ENCODE measurements around the gene FAM222B. TPM values are rescaled to one million over a fixed set of nuclear protein-coding genes. Genes with fewer than 3 reads are reported as not detected.

Gene FAM222B
- total RNA-seq, 3 donors from 2014 or later, result 9.7 to 12.0 (median 10.5) TPM

DNA sequence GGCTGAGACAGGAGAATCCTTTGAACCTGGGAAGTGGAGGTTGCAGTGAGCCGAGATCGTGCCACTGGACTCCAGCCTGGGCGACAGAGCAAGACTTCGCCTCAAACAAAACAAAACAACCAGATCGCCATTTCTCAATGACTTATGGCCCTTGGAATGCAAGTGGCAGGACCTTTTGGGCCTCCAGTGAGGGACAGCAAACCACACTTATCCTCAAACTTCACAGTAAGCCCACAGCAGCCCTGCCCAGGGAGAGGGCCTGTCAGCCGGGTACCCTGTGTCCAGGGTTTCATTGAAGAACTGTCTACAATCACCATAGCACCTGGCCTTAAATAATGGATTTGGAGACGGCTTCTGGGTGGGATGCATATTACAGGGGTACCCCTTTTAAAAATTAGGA is 87.1 kb downstream of the FAM222B start:
- no peaks in the 10 kb centered on the region for H3K36me3 ChIP-seq
- no peaks in the 10 kb centered on the region for H3K9me3 ChIP-seq
- intact Hi-C loops (cut with DNase I; ENCODE audit: low total_unique reads), result no loop called here
- DNase-seq (ENCODE audit: low spot score in 2 of 2), result no peak
- TF ChIP-seq, protein P1, sequence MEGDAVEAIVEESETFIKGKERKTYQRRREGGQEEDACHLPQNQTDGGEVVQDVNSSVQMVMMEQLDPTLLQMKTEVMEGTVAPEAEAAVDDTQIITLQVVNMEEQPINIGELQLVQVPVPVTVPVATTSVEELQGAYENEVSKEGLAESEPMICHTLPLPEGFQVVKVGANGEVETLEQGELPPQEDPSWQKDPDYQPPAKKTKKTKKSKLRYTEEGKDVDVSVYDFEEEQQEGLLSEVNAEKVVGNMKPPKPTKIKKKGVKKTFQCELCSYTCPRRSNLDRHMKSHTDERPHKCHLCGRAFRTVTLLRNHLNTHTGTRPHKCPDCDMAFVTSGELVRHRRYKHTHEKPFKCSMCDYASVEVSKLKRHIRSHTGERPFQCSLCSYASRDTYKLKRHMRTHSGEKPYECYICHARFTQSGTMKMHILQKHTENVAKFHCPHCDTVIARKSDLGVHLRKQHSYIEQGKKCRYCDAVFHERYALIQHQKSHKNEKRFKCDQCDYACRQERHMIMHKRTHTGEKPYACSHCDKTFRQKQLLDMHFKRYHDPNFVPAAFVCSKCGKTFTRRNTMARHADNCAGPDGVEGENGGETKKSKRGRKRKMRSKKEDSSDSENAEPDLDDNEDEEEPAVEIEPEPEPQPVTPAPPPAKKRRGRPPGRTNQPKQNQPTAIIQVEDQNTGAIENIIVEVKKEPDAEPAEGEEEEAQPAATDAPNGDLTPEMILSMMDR (IDR thresholded peaks at IDR 0.05), result no peak
- TF ChIP-seq POLR2AphosphoS5 (IDR thresholded peaks at IDR 0.05) (no peak), POLR2A (IDR thresholded peaks at IDR 0.05) (no peak)
- H3K27me3 ChIP-seq, result no peaks in the 10 kb centered on the region
- no peak overlapping the region for H3K4me3 ChIP-seq
- H3K27ac ChIP-seq, result no peak overlapping the region
- peaks cover 0 to 3% of the 10 kb centered on the region in 2 donors for H3K4me1 ChIP-seq

DNA sequence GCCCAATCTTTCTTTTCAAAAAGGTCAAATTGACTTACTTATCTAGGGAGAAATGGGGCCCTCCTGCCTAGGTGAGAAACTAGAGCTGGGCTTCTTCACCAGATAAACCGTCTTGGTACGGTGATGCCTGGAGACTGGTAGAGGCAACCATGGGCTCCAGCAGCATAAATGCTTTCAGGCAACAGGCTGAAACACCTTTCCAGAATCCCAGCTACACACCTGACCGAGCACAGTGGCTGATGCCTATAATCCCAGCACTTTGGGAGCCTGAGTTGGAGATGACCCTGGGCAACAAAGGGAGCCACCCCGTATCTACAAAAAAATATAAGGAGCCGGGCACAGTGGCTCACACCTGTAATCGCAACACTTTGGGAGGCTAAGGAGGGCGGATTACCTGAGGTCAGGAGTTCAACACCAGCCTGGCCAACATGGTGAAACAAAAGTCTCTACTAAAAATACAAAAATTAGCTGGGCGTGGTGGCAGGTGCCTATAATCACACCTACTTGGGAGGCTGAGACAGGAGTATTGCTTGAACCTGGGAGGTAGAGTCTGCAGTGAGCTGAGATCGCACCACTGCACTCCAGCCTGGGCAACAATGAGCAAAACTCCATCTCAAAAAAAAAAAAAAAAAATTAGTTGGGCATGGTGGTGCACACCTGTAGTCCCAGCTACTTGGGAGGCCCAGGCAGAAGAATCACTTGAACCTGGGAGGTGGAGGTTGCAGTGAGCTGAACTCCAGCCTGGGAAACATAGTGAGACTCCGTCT is 90.8 kb downstream of the FAM222B start:
- H3K4me3 ChIP-seq, result no peak overlapping the region
- DNase-seq (ENCODE audit: low spot score in 2 of 2), result no peak
- H3K27me3 ChIP-seq, result no peaks in the 10 kb centered on the region
- H3K4me1 ChIP-seq, result peaks cover 12 to 27% of the 10 kb centered on the region in 2 donors
- no peaks in the 10 kb centered on the region for H3K9me3 ChIP-seq
- no peak overlapping the region for H3K27ac ChIP-seq
- intact Hi-C loops (cut with DNase I; ENCODE audit: low total_unique reads), result no loop called here
- TF ChIP-seq POLR2A (IDR thresholded peaks at IDR 0.05) (no peak), POLR2AphosphoS5 (IDR thresholded peaks at IDR 0.05) (no peak)
- TF ChIP-seq, protein P1 (IDR thresholded peaks at IDR 0.05), result no peak
- H3K36me3 ChIP-seq, result no peaks in the 10 kb centered on the region

DNA sequence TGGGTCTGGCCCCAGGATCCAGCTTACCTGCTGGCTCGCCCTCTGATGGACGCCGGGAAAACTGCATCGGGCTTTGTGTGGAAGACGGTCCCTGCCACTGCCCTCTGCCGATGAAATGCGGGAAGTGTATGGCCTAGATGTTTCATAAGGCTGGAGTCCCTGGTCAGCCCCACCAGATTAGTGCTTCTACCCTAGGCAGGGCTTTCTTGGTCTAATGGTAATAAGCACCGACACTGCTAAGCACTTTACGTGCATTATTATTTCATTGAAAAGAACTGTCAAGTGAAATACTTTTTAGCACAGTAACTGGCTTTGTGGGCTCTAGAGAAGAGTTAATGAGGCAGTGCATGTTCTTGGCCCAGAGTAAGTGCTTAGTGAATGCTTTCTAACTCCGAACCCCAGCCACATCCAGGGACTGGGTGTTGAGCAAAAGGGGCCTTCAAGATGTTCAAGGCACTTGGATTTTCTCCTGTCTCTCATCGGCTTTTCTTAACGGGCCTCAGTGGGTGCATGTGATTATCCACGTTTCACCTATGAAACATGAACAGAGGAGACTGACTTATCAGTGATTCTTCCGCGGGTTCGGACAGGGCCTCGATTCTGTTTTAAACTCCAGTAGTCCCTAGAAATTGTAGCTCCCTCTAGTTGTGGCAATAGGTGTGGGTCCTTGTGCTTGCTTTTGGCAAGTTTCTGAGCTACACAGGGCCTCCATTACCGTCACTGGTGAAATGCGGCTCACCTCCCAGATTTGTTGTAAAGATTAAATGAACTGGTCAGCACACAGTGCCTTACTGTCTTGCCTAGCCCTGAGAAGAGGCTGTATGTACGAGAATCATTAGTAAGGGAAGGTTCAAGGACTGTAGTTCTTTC is 92.2 kb downstream of the FAM222B start:
- peaks cover 16 to 27% of the 10 kb centered on the region in 2 donors for H3K4me1 ChIP-seq
- TF ChIP-seq POLR2AphosphoS5 (IDR thresholded peaks at IDR 0.05), result peak; percentile 64 to 89 (median 85)
- no peak for TF ChIP-seq POLR2A (IDR thresholded peaks at IDR 0.05)
- TF ChIP-seq, protein P1 (IDR thresholded peaks at IDR 0.05), result peak; percentile 100

DNA sequence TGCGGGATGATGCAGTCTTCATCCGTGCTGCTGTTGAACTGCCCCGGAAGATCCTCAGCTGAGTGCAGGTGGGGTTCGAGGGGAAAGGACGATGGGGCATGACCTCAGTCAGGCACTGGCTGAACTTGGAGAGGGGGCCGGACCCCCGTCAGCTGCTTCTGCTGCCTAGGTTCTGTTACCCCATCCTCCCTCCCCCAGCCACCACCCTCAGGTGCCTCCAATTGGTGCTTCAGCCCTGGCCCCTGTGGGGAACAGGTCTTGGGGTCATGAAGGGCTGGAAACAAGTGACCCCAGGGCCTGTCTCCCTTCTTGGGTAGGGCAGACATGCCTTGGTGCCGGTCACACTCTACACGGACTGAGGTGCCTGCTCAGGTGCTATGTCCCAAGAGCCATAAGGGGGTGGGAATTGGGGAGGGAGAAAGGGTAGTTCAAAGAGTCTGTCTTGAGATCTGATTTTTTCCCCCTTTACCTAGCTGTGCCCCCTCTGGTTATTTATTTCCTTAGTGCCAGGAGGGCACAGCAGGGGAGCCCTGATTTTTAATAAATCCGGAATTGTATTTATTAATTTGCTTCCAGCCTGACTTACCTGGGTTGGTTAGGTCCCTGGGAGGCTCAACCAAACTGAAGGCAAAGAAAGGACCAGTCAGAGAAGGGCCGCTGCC is 92.9 kb downstream of the FAM222B start:
- H3K4me1 ChIP-seq, result peaks cover 16 to 27% of the 10 kb centered on the region in 2 donors
- intact Hi-C loops (cut with DNase I; ENCODE audit: low total_unique reads), result loop anchor here (10.0 kb wide), 1 partner anchor 155 kb away; the partner anchor contains the start of gene DHRS13
- no peak for DNase-seq (ENCODE audit: low spot score in 2 of 2)

More for the DNA sequence above, 92.2 kb downstream of the FAM222B start:
- peak overlapping the region; percentile 78 to 100 for H3K27ac ChIP-seq
- no peaks in the 10 kb centered on the region for H3K36me3 ChIP-seq
- DNase-seq (ENCODE audit: low spot score in 2 of 2), result peak; percentile 92 to 97
- peak overlapping the region in 1 of 3 donors; percentile 2 for H3K4me3 ChIP-seq
- no peaks in the 10 kb centered on the region for H3K27me3 ChIP-seq
- intact Hi-C loops (cut with DNase I; ENCODE audit: low total_unique reads), result no loop called here
- no peaks in the 10 kb centered on the region for H3K9me3 ChIP-seq

More for the DNA sequence above, 92.9 kb downstream of the FAM222B start:
- Histone ChIP-seq H3K27me3 (no peaks in the 10 kb centered on the region), H3K9me3 (no peaks in the 10 kb centered on the region), H3K36me3 (no peaks in the 10 kb centered on the region), H3K4me3 (peak overlapping the region in 1 of 3 donors; percentile 2), H3K27ac (peak overlapping the region; percentile 78 to 100)
- TF ChIP-seq, protein P1 (IDR thresholded peaks at IDR 0.05), result no peak
- no peak for TF ChIP-seq POLR2AphosphoS5 (IDR thresholded peaks at IDR 0.05)
- TF ChIP-seq POLR2A (IDR thresholded peaks at IDR 0.05), result no peak
